ENCODE data around the gene EEFSEC.

DNA sequence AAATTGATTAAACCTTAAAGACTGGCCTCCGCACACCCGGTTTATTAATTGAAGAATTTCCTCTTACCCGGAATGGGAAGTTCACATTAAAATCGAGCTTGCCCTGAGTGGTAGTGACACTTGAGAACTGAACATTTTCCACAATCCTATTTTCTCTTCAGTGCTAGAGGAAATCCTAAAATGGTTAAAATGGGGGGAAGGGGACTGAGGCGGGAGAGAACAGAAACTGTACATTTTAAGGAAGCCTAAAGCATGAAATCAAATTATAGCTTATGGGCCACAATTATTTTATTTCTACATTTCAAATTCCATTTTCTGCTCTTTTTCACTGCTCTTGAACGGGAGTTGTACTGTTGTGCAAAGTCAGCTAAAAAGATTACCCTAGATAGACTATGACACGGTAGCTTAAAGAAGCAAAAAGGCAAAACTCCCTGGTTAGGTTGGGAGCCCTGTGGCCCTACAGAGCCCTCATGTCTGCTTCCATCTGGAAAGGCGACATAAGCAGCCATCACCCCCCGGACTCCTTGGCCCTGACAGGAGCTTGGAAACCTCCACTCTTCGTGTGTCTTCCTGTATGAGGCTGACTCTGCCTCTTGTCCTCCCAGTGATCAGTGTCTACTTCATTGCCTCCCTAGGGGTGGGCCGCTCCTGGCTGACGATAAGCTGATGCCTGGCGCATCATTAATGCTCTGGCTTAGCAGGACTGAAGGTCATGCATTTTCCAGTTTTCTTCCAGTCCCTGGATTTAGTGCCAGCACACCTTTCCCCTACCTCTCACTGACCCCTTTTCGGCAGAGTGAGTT is 79.3 kb downstream of the EEFSEC start:
- TF ChIP-seq, protein P1, sequence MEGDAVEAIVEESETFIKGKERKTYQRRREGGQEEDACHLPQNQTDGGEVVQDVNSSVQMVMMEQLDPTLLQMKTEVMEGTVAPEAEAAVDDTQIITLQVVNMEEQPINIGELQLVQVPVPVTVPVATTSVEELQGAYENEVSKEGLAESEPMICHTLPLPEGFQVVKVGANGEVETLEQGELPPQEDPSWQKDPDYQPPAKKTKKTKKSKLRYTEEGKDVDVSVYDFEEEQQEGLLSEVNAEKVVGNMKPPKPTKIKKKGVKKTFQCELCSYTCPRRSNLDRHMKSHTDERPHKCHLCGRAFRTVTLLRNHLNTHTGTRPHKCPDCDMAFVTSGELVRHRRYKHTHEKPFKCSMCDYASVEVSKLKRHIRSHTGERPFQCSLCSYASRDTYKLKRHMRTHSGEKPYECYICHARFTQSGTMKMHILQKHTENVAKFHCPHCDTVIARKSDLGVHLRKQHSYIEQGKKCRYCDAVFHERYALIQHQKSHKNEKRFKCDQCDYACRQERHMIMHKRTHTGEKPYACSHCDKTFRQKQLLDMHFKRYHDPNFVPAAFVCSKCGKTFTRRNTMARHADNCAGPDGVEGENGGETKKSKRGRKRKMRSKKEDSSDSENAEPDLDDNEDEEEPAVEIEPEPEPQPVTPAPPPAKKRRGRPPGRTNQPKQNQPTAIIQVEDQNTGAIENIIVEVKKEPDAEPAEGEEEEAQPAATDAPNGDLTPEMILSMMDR (IDR thresholded peaks at IDR 0.05), result no peak
- no peak for TF ChIP-seq POLR2A (IDR thresholded peaks at IDR 0.05)
